ENCODE data around the gene RSU1.

DNA sequence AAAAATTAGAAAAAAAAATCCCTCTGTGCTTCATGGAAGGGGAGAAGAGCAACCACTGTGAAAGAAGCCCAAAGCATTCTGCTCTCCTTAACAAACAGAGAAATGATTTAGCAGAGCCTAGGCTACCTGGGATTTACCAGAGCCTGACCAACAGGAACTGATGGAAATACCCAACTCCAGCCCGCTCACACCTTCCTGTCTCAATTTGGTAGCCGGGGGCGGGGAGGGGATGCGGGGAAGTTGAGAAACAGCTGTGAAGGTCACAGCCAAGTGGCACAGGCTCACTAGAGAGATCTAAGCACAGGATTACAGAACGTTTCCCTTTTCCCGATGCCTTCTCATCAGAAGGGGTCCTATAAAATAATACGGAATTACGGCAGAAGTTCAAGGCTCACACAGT lies 17.6 kb downstream of the RSU1 start:
- TF ChIP-seq, protein P1, sequence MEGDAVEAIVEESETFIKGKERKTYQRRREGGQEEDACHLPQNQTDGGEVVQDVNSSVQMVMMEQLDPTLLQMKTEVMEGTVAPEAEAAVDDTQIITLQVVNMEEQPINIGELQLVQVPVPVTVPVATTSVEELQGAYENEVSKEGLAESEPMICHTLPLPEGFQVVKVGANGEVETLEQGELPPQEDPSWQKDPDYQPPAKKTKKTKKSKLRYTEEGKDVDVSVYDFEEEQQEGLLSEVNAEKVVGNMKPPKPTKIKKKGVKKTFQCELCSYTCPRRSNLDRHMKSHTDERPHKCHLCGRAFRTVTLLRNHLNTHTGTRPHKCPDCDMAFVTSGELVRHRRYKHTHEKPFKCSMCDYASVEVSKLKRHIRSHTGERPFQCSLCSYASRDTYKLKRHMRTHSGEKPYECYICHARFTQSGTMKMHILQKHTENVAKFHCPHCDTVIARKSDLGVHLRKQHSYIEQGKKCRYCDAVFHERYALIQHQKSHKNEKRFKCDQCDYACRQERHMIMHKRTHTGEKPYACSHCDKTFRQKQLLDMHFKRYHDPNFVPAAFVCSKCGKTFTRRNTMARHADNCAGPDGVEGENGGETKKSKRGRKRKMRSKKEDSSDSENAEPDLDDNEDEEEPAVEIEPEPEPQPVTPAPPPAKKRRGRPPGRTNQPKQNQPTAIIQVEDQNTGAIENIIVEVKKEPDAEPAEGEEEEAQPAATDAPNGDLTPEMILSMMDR (IDR thresholded peaks at IDR 0.05; ENCODE audit: low read depth, low read length): no peak
- TF ChIP-seq EZH2phosphoT487 (IDR thresholded peaks at IDR 0.05; ENCODE audit: low read depth): no peak
